HG03175 (cell line): ENCODE measurements around the gene YOD1.
"Not testable (repeated sequence)": the region's sequence is repeated elsewhere in the genome, so short reads cannot be mapped to it uniquely, and the experiment has no call there.

Source experiments
- ATAC-seq: cut with Tn5 transposase; IDR thresholded peaks from one replicate; pipeline ENCODE4 v1.9.1; 2021; ENCODE audit warnings: mild to moderate bottlenecking, moderate library complexity; ENCODE audit not compliant: unreplicated experiment

The YOD1 gene

GRCh38 chr1:207050480-207051190, 373 bp downstream of the YOD1 start:
- ATAC-seq = peak; percentile 49

- ATAC-seq = peak; percentile 35
Measured at GRCh38 chr1:207049974-207050391, 1.0 kb downstream of the YOD1 start.

- ATAC-seq = no peak
Measured at GRCh38 chr1:207049514-207049913, 1.5 kb downstream of the YOD1 start.

GRCh38 chr1:207049054-207049453, 2.0 kb downstream of the YOD1 start:
- ATAC-seq = no peak

GRCh38 chr1:207048041-207048440, 3.0 kb downstream of the YOD1 start:
- ATAC-seq = no peak

GRCh38 chr1:207047505-207047904, 3.5 kb downstream of the YOD1 start:
- ATAC-seq = no peak

GRCh38 chr1:207045453-207045852, 5.6 kb downstream of the YOD1 start:
- no peak for ATAC-seq

- ATAC-seq = not testable (repeated sequence)
Measured at GRCh38 chr1:207041397-207041796, 9.6 kb downstream of the YOD1 start.

GRCh38 chr1:207040181-207040533, 10.9 kb downstream of the YOD1 start:
- ATAC-seq = no peak

GRCh38 chr1:207039380-207040180, 11.4 kb downstream of the YOD1 start:
- no peak for ATAC-seq

GRCh38 chr1:207036865-207037264, 14.1 kb downstream of the YOD1 start:
- no peak for ATAC-seq

- ATAC-seq = no peak
Measured at GRCh38 chr1:207035877-207036551, 15.0 kb downstream of the YOD1 start.

GRCh38 chr1:207034998-207035397, 16.0 kb downstream of the YOD1 start:
- no peak for ATAC-seq

GRCh38 chr1:207034208-207034607, 16.8 kb downstream of the YOD1 start:
- no peak for ATAC-seq

- ATAC-seq = no peak
Measured at GRCh38 chr1:207033302-207033701, 17.7 kb downstream of the YOD1 start.

- no peak for ATAC-seq
Measured at GRCh38 chr1:207032528-207033017, 18.4 kb downstream of the YOD1 start, which contains the start of gene C1orf116. TSS of gene C1orf116 (minus strand) at chr1:207032756. CDS start at chr1:207027598, 5,158 bp downstream.

- ATAC-seq = no peak
Measured at GRCh38 chr1:207031632-207032264, 19.3 kb downstream of the YOD1 start.

- no peak for ATAC-seq
Measured at GRCh38 chr1:207031016-207031415, 20.0 kb downstream of the YOD1 start.

- ATAC-seq = no peak
Measured at GRCh38 chr1:207030522-207031009, 20.4 kb downstream of the YOD1 start.

GRCh38 chr1:207029701-207030521, 21.1 kb downstream of the YOD1 start:
- ATAC-seq = no peak
